Measurements from ENCODE around the gene HIVEP1.

The HIVEP1 gene

DNA sequence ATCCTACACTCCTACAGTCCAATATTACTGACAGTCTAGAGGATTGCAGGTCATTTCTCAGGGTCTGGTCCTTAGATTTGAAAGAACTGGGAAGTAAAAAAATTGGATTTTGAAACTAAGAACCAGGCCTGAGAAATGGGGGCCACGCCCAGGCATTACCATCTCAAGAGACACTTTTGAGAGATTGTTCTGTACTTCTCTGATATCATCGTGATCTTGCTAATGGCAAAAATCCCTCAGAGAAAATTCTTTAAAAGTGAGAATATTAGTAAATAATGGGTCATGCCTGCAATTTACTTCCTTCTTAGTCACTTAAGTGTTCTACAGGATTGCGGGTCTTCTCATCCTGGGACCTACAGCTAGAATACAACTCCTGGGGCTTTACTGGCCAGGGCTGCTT is 42.0 kb upstream of the HIVEP1 start:
- in situ Hi-C loops (cut with MboI; ENCODE audit: low sequenced_read_pairs, unreplicated experiment), result no loop called here
- TF ChIP-seq, protein P1, sequence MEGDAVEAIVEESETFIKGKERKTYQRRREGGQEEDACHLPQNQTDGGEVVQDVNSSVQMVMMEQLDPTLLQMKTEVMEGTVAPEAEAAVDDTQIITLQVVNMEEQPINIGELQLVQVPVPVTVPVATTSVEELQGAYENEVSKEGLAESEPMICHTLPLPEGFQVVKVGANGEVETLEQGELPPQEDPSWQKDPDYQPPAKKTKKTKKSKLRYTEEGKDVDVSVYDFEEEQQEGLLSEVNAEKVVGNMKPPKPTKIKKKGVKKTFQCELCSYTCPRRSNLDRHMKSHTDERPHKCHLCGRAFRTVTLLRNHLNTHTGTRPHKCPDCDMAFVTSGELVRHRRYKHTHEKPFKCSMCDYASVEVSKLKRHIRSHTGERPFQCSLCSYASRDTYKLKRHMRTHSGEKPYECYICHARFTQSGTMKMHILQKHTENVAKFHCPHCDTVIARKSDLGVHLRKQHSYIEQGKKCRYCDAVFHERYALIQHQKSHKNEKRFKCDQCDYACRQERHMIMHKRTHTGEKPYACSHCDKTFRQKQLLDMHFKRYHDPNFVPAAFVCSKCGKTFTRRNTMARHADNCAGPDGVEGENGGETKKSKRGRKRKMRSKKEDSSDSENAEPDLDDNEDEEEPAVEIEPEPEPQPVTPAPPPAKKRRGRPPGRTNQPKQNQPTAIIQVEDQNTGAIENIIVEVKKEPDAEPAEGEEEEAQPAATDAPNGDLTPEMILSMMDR (IDR thresholded peaks at IDR 0.05; ENCODE audit: borderline replicate concordance, control extremely low read depth, extremely low read depth, insufficient read depth, missing control alignments), result no peak
- no peak for DNase-seq (ENCODE audit: low spot score)

DNA sequence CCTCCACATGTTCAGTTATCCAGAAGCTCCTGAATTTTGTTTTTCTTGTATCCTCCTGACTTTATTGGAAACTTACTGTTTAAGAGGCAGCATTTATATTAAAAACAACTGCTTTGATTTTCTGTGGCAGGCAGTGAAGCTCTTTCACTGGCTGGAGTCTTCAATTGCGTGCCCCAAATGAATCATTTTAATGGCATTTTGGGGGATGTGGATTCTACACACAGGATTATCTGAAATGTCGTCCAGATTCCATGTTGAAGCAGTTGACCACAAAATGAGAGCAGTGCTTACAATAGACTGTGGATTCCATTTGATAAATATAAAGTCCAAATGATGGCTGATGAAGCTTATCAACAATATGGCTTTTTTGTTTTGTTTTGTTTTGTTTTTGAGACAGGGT is 41.0 kb upstream of the HIVEP1 start:
- no peak for DNase-seq (ENCODE audit: low spot score)
- in situ Hi-C loops (cut with MboI; ENCODE audit: low sequenced_read_pairs, unreplicated experiment), result no loop called here
- TF ChIP-seq, protein P1 (IDR thresholded peaks at IDR 0.05; ENCODE audit: borderline replicate concordance, control extremely low read depth, extremely low read depth, insufficient read depth, missing control alignments), result no peak

DNA sequence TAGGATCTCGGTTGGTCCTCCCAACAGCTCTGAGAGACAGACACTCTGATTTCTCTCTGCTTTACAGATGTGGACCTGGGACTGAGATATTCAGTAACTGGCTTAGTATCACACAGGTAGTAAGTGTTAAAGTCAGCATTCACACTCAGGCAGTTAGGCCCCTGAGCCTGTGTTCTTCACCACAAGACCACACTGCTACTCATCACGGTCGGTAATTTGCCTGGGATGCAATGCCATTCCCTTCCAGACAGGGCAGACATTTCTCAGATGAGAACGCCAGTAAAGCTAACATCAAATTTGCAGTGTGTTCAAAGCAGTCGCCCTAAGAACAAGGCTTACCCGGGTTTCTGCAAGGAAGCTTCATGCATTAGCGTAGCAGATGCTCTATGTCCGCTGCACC is 39.8 kb upstream of the HIVEP1 start:
- TF ChIP-seq, protein P1 (IDR thresholded peaks at IDR 0.05; ENCODE audit: borderline replicate concordance, control extremely low read depth, extremely low read depth, insufficient read depth, missing control alignments), result no peak
- in situ Hi-C loops (cut with MboI; ENCODE audit: low sequenced_read_pairs, unreplicated experiment), result no loop called here
- no peak for DNase-seq (ENCODE audit: low spot score)

DNA sequence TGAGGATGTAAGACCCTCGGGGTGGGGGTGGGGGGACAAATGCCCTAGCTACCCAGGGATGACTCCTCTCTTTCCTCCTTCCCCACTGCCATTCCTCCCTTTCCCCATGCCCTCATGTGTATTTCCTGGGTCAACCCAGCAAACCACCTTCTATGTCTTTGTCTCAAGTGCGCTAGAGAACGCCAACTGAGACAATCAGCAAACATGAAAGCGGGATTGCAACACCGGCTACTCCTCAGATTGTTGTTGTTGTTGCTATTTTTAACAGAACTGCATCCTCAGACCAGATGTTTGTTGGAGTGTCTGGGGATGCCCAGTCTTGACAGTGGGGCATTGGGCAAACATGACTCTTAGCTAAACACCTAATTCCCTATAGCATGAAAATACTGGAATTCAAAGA is 39.3 kb upstream of the HIVEP1 start:
- in situ Hi-C loops (cut with MboI; ENCODE audit: low sequenced_read_pairs, unreplicated experiment), result no loop called here
- DNase-seq (ENCODE audit: low spot score), result no peak
- TF ChIP-seq, protein P1 (IDR thresholded peaks at IDR 0.05; ENCODE audit: borderline replicate concordance, control extremely low read depth, extremely low read depth, insufficient read depth, missing control alignments), result no peak

DNA sequence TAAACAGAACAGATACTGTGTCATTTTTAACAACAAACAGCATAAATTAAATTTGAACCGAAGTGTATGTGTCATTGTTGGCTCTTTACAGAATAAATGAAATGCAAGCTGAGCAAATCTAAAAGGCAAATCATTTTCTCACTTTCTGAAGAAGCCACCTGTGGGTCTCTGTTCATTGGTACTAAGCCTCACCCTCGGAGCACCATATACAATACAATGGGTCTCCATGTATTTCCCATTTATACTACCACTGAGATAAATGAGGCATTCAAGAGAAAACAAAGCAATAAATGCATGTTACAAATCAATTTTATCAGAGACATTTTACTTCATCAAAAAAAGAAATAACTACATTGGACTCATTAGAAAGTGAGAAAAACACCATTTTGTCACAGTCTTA is 38.9 kb upstream of the HIVEP1 start:
- TF ChIP-seq, protein P1 (IDR thresholded peaks at IDR 0.05; ENCODE audit: borderline replicate concordance, control extremely low read depth, extremely low read depth, insufficient read depth, missing control alignments), result no peak
- in situ Hi-C loops (cut with MboI; ENCODE audit: low sequenced_read_pairs, unreplicated experiment), result no loop called here
- no peak for DNase-seq (ENCODE audit: low spot score)

DNA sequence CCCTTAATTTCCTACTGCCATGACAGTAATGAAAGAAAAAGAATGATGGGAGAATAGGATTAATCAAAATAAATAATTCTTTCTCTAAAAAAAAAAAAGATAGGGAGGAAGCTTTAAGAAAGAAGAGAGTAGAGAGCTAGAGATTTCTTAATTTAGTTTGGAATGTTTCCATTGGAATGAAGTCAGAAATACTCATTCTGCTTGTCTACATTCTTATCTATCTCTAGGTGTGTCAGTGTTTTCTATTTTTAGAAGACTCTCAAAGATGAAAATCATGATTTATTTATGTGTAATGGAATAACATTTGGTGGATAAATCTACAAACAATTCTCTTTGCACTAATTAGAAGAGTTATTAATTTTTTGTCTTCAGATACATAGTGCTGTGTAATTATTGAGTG is 38.0 kb upstream of the HIVEP1 start:
- TF ChIP-seq, protein P1 (IDR thresholded peaks at IDR 0.05; ENCODE audit: borderline replicate concordance, control extremely low read depth, extremely low read depth, insufficient read depth, missing control alignments), result no peak
- DNase-seq (ENCODE audit: low spot score), result no peak
- in situ Hi-C loops (cut with MboI; ENCODE audit: low sequenced_read_pairs, unreplicated experiment), result no loop called here
